ENCODE data around the gene MIB2.

GRCh38 chr1:1678581-1679380, 63.5 kb downstream of the MIB2 start:
- TF ChIP-seq, protein P1, sequence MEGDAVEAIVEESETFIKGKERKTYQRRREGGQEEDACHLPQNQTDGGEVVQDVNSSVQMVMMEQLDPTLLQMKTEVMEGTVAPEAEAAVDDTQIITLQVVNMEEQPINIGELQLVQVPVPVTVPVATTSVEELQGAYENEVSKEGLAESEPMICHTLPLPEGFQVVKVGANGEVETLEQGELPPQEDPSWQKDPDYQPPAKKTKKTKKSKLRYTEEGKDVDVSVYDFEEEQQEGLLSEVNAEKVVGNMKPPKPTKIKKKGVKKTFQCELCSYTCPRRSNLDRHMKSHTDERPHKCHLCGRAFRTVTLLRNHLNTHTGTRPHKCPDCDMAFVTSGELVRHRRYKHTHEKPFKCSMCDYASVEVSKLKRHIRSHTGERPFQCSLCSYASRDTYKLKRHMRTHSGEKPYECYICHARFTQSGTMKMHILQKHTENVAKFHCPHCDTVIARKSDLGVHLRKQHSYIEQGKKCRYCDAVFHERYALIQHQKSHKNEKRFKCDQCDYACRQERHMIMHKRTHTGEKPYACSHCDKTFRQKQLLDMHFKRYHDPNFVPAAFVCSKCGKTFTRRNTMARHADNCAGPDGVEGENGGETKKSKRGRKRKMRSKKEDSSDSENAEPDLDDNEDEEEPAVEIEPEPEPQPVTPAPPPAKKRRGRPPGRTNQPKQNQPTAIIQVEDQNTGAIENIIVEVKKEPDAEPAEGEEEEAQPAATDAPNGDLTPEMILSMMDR (IDR thresholded peaks at IDR 0.05) = no peak
- no peak for TF ChIP-seq POLR2A (IDR thresholded peaks at IDR 0.05)

All from lower leg skin (tissue), 3 donors.